ENCODE data around the gene CCDC69. TPM values are rescaled to one million over a fixed set of nuclear protein-coding genes. Genes with fewer than 3 reads are reported as not detected.

CCDC69 gene
- total RNA-seq, 2 experiments from 2014 or later, result 68.0 to 68.9 TPM

GRCh38 chr5:151144922-151145321, 79.0 kb downstream of the CCDC69 start:
- Histone ChIP-seq H3K27me3 (ENCODE audit: control insufficient read depth in 1 of 2, insufficient read depth in 2 of 2, low read length in 2 of 2) (no peaks in the 10 kb centered on the region), H3K4me1 (ENCODE audit: insufficient read depth, low read length) (peaks cover 100% of the 10 kb centered on the region), H3K27ac (ENCODE audit: low read depth in 1 of 2, low read length in 2 of 2) (peak overlapping the region; percentile 25 to 53), H3K9me3 (ENCODE audit: control insufficient read depth in 1 of 2, insufficient read depth in 1 of 2, low read length in 2 of 2) (no peaks in the 10 kb centered on the region), H3K4me3 (ENCODE audit: low read length) (no peak overlapping the region), H3K36me3 (ENCODE audit: insufficient read depth, low read length) (peaks cover 69% of the 10 kb centered on the region)
- POLR2A ChIA-PET, result interaction anchor here (1.3 to 7.8 kb wide), 2 partner anchors 10 to 108 kb away, joined by 4 to 71 read pairs; partner anchors contain the start of genes ANXA6 and GM2A
- H3K36me3 Mint-ChIP-seq (ENCODE audit: low read depth), result peaks cover 76% of the 10 kb centered on the region
- CTCF ChIA-PET, result interaction anchor here (3.4 kb wide), 1 partner anchor 19 kb away, joined by 13 read pairs; no protein-coding TSS in a partner anchor
- H3K4me1 Mint-ChIP-seq (ENCODE audit: low read depth), result peaks cover 94% of the 10 kb centered on the region
- no peak for DNase-seq
- H3K4me3 Mint-ChIP-seq, result peak overlapping the region; percentile 15
- no peaks in the 10 kb centered on the region for H3K27me3 Mint-ChIP-seq
- peak overlapping the region; percentile 91 for H3K27ac Mint-ChIP-seq
- intact Hi-C loops (cut with DNase I, micrococcal nuclease), result no loop called here
- no peak for TF ChIP-seq CTCF (IDR thresholded peaks at IDR 0.05)
- ATAC-seq (ENCODE audit: poor library complexity), result no peak
- no peaks in the 10 kb centered on the region for H3K9me3 Mint-ChIP-seq

GRCh38 chr5:151144275-151144674, 79.6 kb downstream of the CCDC69 start:
- H3K27me3 ChIP-seq (ENCODE audit: control insufficient read depth in 1 of 2, insufficient read depth in 2 of 2, low read length in 2 of 2), result no peaks in the 10 kb centered on the region
- DNase-seq (no peak), ATAC-seq (ENCODE audit: poor library complexity) (no peak)
- peak overlapping the region; percentile 25 to 53 for H3K27ac ChIP-seq (ENCODE audit: low read depth in 1 of 2, low read length in 2 of 2)
- no peaks in the 10 kb centered on the region for H3K9me3 Mint-ChIP-seq
- no peak for TF ChIP-seq CTCF (IDR thresholded peaks at IDR 0.05)
- H3K27me3 Mint-ChIP-seq, result no peaks in the 10 kb centered on the region
- H3K4me3 Mint-ChIP-seq, result peak overlapping the region; percentile 61
- no peaks in the 10 kb centered on the region for H3K9me3 ChIP-seq (ENCODE audit: control insufficient read depth in 1 of 2, insufficient read depth in 1 of 2, low read length in 2 of 2)
- H3K4me1 ChIP-seq (ENCODE audit: insufficient read depth, low read length), result peaks cover 100% of the 10 kb centered on the region
- intact Hi-C loops (cut with DNase I, micrococcal nuclease), result no loop called here
- peaks cover 79% of the 10 kb centered on the region for H3K36me3 Mint-ChIP-seq (ENCODE audit: low read depth)
- no peak overlapping the region for H3K4me3 ChIP-seq (ENCODE audit: low read length)
- peaks cover 75% of the 10 kb centered on the region for H3K36me3 ChIP-seq (ENCODE audit: insufficient read depth, low read length)
- H3K4me1 Mint-ChIP-seq (ENCODE audit: low read depth), result peaks cover 94% of the 10 kb centered on the region
- CTCF ChIA-PET, result interaction anchor here (1.2 to 3.4 kb wide), 2 partner anchors 18 to 29 kb away, joined by 3 to 13 read pairs; no protein-coding TSS in a partner anchor
- POLR2A ChIA-PET, result interaction anchor here (1.0 to 7.8 kb wide), 2 partner anchors 9 to 11 kb away, joined by 3 to 71 read pairs; partner anchors contain the start of gene ANXA6
- peak overlapping the region; percentile 91 for H3K27ac Mint-ChIP-seq

DNA sequence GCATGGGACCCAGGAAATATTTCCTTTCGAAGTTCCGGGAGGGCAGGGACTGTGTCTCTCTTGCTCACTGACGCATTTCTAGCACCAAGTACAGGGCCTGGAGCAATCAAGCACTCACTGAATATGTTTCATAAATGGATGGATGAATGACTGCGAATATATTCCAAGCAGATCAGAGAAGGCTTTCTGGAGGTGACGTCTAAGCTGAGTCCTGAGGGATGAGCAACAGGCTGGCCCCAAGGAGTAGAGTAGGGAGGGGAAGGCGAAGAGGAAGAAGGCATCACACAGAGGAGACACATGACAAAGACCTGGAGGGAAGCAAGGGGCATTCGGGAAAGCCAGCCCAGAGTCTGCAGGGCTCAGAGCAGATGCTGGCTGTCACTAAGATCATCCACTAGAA, 80.2 kb downstream of the CCDC69 start:
- peaks cover 81% of the 10 kb centered on the region for H3K36me3 ChIP-seq (ENCODE audit: insufficient read depth, low read length)
- peak overlapping the region in 1 of 2 donors; percentile 47 for H3K27ac ChIP-seq (ENCODE audit: low read depth in 1 of 2, low read length in 2 of 2)
- peak overlapping the region; percentile 91 for H3K27ac Mint-ChIP-seq
- peaks cover 100% of the 10 kb centered on the region for H3K4me1 ChIP-seq (ENCODE audit: insufficient read depth, low read length)
- ATAC-seq (ENCODE audit: poor library complexity) (no peak), DNase-seq (no peak)
- H3K4me1 Mint-ChIP-seq (ENCODE audit: low read depth), result peaks cover 94% of the 10 kb centered on the region
- ChIA-PET CTCF (interaction anchor here (0.6 to 3.4 kb wide), 3 partner anchors 18 to 109 kb away, joined by 3 to 13 read pairs (median 3); partner anchors contain the start of gene GM2A), POLR2A (interaction anchor here (1.0 to 7.8 kb wide), 4 partner anchors 8 to 28 kb away, joined by 3 to 71 read pairs (median 10); partner anchors contain the start of gene ANXA6)
- H3K9me3 Mint-ChIP-seq, result no peaks in the 10 kb centered on the region
- H3K27me3 Mint-ChIP-seq, result no peaks in the 10 kb centered on the region
- no peak for TF ChIP-seq CTCF (IDR thresholded peaks at IDR 0.05)
- intact Hi-C loops (cut with DNase I, micrococcal nuclease), result loop anchor here in 1 of 2 experiments (2.0 kb wide), 1 partner anchor 15 kb away; no protein-coding TSS in a partner anchor
- no peaks in the 10 kb centered on the region for H3K27me3 ChIP-seq (ENCODE audit: control insufficient read depth in 1 of 2, insufficient read depth in 2 of 2, low read length in 2 of 2)
- peaks cover 85% of the 10 kb centered on the region for H3K36me3 Mint-ChIP-seq (ENCODE audit: low read depth)
- H3K9me3 ChIP-seq (ENCODE audit: control insufficient read depth in 1 of 2, insufficient read depth in 1 of 2, low read length in 2 of 2), result no peaks in the 10 kb centered on the region
- H3K4me3 ChIP-seq (ENCODE audit: low read length), result no peak overlapping the region
- peak overlapping the region; percentile 61 for H3K4me3 Mint-ChIP-seq

Data from CD4-positive, alpha-beta T cell (primary cell).